Stimulated activated CD8-positive, alpha-beta memory T cell treated with anti-CD3 and anti-CD28 coated beads, Interleukin-4, amount 100 ng/mL, for 48 hours (primary cell): ENCODE data around the gene CYP2C8.
"Not testable (repeated sequence)": the region's sequence is repeated elsewhere in the genome, so short reads cannot be mapped to it uniquely, and the experiment has no call there.

ENCODE experiments used
- DNase-seq: peaks from one replicate; pipeline ENCODE4 v3.0.0-alpha.2; 2020

CYP2C8 gene

DNA sequence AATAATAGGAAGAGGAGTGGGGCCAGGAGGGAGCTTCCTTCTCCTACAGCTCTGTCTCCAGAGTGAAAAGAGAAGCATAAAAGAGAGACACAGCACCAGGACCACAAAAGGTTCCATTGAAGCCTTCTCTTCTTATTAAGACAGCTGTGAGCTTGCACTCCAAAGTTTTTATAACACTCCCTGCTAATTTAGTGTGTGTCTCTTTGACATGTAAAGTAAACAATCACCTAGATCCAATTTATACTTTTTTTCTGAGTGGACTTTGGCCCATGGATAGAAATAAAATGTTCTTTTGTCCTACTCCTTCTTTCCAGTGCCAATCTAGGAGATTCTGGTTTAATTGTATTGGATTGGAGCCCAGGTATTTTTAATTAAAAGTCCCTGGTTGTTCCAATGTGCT, at the start of gene CYP2C8:
Gene CYP2C8 (minus strand): TSS at position 212 of the 400 bp plus-strand sequence. CDS start 95 bp downstream, at position 117.
- no peak for DNase-seq

DNA sequence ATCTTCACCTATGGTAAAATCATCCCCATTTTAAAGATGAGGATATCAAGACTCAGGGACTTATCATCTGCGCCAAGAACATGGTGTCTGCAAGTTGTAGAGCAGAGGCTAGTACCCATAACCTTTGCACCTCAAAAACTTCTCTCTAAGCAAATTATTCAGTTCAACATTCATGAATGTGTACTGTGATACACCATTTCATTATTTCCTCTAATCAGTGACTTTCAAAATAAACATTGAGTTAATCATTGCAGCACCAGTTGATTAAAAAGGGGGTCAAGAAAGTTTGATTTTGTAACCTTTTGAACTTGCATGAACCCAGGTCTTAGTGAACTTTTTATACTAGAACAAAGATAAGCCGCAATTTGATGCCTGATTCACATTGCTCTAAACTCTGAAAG, 47.6 kb upstream of the CYP2C8 start:
- no peak for DNase-seq

DNA sequence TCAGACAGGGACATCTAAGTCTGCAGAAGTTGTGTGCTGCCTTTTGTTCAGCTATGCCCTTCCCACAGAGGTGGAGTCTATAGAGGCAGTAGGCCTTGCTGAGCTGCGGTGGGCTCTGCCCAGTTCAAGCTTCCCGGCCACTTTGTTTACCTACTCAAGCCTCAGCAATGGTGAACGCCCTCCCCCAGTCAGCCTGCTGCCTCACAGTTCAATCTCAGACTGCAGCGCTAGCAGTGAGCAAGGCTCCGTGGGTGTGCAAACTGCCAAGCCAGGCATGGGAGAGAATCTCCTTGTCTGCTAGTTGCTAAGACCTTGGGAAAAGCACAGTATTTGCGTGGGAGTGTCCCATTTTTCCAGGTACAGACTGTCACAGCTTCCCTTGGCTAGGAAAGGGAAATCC, 41.5 kb upstream of the CYP2C8 start:
- DNase-seq = not testable (repeated sequence)

DNA sequence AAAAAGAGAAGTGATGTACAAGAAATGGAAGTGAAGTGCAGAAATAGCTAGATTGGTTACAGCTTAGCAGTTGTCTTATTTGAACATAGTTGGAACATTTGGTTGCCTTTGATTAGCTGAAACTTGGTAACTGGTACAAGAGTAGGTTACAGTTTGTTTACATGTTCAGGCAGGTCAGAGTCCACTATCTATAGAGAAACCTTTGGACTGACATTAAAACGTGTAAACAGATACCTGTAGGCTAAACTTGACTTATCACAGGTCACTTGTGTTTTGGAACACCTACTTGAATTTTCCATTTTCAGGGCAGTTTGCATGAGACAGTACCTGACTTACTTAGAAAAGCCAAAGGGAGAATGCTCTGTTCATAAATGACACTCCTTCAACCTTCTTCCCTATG, 28.5 kb upstream of the CYP2C8 start:
- DNase-seq = no peak

DNA sequence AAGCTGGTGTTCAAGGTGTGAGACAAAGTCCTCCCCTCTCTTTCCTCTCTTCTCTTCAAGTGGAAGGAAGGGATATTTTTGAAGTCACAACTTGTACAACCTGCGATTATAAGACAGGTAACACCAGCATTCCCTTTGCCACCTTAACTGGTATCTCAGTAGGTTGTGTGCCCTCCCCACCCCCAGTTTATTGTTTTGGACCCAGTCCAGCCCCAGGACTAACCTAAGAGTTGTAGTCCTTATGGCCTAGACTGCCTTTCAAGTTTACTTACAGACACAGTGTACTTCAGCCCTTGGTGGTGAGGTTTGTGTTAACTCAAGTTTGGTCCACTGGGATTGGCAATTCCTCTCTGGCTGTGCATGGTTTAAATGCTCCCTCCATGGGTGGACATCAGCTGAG, 26.8 kb upstream of the CYP2C8 start:
- DNase-seq = no peak

DNA sequence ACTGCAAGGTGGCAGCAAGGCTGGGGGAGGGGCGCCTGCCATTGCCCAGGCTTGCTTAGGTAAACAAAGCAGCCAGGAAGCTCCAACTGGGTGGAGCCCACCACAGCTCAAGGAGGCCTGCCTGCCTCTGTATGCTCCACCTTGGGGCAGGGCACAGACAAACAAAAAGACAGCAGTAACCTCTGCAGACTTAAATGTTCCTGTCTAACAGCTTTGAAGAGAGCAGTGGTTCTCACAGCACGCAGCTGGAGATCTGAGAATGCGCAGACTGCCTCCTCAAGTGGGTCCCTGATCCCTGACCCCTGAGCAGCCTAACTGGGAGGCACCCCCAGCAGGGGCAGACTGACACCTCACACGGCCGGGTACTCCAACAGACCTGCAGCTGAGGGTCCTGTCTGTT, 10.3 kb upstream of the CYP2C8 start:
- not testable (repeated sequence) for DNase-seq

DNA sequence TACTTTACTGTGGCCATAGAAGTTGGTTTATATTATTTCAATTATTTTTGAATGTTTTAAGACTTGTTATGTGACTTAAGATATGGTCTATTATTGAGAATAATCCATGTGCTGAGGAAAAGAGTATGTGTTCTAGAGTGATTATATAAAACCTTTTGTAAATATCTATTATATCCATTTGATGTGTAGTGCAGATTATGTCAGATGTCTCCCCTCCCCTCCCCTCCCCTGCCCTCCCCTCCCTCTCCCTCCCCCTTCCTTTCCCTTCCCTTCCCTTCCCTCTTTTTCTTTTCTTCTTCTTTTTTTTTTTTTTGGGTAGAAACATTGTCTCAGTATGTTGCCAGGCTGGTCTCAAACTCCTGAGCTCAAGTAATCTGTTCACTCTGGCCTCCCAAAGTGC, 8.3 kb upstream of the CYP2C8 start:
- DNase-seq = no peak

DNA sequence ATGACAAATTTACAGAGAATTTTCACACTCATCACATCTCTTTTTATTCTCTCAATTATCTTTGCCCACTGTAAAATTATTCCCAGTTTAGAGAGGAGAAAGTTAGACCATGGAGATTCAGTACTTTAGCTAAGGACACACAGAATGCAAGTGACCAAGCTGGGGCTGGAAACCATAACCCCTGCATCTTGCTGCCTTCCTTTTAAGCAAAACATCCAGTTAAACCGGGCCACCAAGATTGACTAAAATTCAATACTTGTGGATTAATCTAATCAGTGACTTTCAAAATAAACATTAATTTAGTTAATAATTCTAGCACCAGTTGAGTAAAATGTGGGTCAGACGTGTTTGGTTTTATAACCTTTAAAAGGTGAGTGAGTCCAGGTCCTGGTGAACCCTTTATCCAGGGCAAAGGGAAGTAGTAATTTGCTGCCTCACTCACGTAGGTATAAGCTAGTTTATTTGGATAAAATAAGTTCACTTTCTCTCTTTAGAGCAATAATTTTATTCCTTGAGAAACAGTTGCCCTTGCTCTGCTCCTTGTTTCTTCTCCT, 1.9 kb upstream of the CYP2C8 start:
- DNase-seq = no peak

DNA sequence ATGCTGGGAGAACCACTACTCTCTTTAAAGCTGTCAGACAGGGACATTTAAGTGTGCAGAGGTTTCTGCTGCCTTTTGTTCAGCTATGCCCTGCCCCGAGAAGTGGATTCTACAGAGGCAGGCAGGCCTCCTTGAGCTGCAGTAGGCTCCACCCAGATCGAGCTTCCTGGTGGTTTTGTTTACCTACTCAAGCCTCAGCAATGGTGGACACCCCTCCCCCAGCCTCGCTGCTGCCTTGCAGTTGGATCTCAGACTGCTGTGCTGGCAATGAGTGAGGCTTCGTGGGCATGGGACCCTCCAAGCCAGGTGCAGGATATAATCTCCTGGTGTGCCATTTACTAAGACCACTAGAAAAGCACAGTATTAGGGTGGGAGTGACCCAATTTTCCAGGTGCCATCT, 5.2 kb downstream of the CYP2C8 start:
- DNase-seq = not testable (repeated sequence)

DNA sequence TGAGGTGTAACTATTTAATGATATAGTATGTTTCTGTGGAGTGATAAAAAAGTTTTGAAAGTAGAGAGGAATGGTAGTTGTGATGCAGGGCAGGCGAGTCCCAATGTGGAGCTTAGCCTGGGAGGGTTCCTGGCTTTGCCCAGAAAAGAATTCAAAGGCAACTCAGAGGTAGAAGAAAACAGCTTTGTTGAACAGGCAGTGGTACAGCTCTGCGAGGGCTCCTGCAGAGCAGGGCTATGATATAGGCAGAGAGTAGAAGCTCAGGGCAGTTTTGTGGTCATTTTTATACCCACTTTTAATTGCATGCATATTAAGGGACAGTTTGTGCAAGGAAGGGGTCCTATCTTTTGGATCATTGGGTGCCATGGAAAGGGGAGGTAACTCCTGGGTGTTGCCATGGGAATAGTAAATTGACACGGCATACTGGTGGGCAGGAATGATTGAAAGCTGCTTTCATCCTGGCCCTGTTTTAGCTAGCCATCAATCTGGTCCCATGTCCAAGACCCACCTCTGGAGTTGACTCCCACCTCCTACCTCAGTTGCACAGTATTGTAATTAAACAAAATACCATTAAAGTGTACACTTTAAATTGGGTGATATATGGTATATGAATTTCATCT, 12.4 kb downstream of the CYP2C8 start:
- DNase-seq = no peak

DNA sequence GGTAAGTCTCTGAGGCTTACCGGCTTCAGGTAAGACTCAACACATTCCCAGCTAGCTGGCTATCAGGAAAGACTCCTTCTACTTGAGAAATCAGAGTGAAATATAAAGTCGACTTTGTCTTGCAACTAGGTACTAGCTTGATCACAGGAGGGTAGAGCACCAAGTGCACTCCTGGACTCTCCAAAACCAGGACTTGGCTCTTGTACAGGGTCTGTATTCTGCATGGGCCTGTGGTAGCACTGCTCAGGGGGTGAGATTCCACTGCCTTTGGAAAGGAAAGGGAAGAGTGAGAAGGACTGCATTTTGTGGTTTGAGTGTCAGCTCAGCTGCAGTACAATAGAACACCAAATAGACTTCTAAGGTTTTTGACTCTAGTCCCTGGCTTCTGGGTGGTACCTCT, 19.4 kb downstream of the CYP2C8 start:
- no peak for DNase-seq

DNA sequence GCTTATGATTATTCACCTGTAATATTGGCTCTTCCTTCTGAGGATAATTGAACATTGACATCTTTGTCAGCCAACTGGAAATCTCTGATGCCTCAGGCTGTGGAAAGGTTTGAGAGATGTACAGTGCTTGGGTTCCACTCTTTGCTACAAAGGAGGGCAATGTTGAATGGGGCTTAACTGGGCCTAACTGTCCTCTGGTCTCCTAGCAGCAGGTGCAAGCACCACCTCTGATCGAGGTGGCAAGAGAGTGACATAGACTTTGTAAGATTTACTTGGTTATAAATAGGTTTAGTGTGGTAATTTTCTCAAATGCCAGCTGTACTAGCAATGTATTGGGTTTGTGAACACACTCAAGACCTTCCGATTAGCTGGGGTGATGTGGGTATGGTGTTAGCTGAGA, 21.1 kb downstream of the CYP2C8 start:
- DNase-seq = no peak

DNA sequence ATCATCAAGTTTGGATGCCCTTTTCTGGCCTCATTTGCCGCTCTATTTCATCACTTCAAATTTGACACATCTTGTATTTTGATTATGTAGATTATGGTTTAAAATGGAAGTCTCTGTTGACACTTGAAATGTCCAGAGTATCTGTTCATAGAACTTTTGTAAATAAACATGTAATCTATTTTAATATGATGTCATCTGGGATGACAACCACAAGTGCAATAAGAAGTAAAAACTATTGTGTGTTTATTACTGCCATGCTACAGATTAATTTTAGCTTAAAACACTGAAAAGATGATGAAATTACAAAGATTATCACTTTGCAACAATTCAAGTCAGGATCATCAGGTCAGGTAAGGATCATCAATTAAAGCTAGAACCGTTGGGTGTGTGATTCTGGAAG, 30.0 kb downstream of the CYP2C8 start:
- DNase-seq = no peak

DNA sequence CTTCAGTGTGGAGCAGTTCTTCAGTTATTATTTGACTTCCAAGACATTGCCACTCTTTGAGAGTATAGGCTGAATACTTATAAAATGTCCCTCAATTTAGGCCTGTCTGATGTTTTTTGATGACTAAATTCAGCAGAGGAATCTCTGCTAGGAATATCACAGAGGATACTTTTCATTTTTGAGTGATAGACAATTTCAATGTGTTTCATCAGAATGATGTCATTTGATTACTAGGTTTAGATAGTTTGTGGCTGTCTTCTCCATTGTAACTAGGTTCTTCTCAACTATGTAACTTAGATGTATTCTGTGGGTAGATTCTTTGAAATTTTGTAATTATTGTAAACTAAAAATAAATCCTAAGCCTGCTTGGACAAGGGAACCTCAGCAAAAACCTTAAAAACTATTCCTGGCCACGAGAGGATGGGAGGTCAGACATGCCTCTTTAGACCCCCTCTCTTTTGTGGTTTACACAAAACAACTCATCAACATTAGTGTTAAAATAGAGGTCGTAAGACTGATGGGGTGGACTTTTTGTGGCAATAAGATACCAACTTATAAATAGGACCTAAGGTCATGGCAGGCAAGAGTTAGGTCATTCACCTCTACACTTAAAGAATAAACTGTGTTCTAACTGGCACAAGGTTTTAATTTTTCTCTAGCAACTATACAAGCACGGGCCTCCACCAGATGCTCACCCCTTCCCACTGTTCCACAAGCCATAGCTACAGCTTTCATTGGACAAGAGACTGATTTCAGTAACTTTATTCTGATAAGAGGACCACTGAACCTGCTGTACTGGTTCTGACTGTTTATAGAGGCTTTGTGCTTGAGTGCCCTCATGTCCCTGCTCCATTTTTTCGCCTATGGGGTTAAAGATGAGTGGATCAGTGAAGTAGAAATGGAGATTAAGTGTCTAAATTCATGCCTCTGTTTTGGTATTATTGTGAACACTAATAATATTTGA, 33.7 kb downstream of the CYP2C8 start:
- DNase-seq = no peak

DNA sequence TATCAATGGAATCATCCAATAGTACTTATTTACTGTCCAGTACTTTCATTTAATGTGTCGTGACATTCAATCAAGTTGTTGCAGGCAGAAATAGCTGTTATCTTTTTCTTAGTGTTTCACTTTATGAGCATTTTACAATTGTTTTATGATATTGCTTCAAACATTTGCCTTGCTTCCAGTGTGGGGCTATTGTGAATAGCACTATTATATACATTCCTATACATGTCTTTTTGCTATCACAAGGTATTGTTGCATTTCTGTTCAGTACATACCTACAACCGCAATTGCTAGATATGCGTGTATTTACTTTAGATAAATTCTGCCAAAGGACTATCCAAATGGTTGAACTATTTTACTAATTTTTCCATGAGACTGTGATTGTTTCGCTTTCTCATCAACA, 34.9 kb downstream of the CYP2C8 start:
- no peak for DNase-seq

DNA sequence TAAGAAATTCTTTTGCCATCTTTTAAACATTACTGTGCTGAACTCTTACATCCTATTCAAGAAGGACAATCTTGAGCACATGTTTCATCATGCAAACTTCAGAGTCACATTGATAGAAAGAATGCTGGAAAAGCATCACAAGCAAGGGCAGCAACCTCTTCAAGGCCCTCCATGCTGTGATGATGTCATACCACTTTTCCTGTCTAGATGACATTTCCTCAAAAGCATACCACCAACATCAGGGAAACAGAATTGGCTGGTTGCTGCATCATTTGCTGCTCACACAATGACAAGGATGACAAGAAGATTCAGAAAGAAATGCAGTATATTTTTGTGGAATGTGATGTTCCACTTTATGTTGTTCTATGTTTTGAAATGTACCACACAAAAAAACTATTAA, 37.6 kb downstream of the CYP2C8 start:
- no peak for DNase-seq

DNA sequence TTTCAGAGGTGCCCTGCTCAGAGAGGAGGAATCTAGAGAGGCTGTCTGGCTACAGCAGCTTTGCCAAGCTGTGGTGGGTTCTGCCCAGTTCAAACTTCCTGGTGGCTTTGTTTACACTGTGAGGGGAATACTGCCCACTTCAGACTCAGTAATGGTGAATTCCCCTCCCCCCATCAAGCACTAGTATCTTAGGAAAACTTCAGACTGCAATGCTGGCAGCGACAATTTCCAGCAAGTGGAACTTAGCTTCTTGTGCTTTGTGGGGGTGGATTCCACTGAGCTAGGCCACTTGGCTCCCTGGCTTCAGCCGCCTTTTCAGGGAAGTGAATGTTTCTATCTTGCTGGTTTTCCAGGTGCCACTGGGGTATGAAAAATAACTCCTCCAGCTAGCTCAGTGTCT, 42.8 kb downstream of the CYP2C8 start:
- DNase-seq = no peak

DNA sequence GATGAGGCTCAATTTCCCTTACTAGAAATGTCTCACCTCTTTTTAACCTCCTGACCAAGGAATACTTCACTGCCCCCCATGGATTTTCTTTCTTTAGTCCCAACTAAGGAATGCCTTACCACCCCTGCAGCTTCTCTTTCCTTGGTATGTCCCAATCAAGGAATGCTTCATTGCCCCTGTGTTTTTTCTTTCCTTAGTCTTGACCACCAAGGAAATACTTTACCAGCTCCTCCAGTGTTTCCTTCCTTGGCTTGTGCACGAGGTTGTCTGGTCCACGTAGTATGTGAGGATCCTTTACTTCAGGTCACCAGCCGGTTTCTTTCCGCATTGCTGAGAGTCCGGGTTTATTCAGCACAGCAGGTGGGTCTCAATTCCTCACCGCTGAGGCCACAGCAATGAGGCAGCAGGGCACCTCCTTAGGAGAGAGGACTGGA, 71.5 kb downstream of the CYP2C8 start:
- no peak for DNase-seq

DNA sequence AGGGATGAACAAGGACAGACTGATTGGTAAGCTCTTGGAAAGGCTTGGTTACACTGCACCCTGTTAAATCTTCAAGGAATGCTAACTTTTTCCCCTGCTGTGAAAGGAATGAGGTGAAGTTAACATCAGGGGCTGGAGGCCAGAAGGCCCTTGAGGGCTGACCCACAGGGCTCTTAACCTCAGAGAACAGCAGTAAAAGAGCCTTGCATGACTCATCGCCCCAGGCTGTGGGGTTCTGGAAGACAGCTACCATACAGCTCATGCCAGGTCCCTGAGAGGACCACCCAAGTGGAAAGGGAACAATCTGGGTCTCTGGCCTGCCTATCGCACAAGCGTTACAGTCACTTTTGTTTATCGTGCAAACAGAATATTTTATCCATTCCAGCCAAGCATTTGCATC, 76.5 kb downstream of the CYP2C8 start:
- DNase-seq = no peak

DNA sequence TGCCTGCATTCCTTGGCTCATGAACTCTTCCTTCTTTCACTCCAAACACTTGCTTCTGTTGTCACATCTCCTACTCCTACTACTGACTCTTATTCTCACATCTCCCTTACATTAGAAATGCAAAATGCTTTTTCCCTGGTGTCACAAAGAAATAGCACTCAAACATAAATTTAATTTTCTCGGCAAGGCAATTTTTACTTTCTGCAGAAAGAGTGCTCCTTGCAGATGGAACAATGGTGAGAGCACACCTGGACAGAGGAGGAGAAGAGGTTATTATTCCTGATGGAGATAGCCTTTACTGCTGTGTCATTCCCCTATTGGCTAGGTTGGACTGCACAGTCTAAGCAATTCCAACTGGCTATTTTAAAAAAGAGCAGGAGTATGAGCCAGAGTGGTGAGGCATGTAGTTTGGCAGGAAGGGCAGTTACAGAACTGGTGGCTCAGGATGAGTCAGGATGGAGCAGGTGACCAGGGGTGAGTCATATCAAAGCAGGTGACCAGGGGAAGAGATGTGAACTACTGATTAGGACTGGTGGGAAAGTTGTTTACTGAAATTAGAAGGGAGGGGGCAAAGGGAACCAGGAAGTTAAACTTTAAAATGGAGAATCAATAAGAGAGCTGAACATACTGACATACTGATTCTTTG, 77.9 kb downstream of the CYP2C8 start:
- DNase-seq = no peak

DNA sequence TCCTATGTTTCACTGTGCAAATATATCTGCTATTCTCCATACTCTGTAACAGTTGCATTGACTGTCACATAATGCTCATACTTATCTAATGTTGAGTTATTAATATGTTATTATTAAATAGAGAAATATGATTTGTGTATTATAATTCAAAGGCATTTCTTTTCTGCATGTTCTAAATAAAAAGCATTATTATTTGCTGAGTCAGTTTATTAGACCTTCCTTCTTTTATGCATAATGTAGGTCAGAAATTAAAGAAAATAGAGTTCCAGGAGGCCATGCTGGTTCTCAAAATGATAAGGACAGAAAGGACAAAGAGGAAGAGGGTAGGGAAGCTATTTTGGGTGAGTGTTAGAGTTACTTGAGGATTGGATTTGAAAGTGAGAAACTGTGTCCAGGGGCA, 80.1 kb downstream of the CYP2C8 start:
- DNase-seq = no peak
